ENCODE measurements around the gene PABPN1. TPM values are rescaled to one million over a fixed set of nuclear protein-coding genes. Genes with fewer than 3 reads are reported as not detected.

PABPN1 gene
- polyA plus RNA-seq, 4 donors: 243 to 268 (median 257) TPM

Other genes with a start within 250 kb of the PABPN1 start
- gene ACIN1, start 226.3 kb upstream of the PABPN1 start, polyA plus RNA-seq (ENCODE audit: insufficient read length in 4 of 4): 100 to 1,000 TPM; 218 to 267 (median 225) TPM
- 10 to 100 TPM; 79.9 to 87.9 (median 84.4) TPM for gene C14orf119, start 226.0 kb upstream of the PABPN1 start, polyA plus RNA-seq (ENCODE audit: insufficient read length in 4 of 4)
- under 1 TPM in 1 of 4 donors, not detected in 3; 0.04 TPM for gene CIROP, start 216.5 kb upstream of the PABPN1 start, polyA plus RNA-seq (ENCODE audit: insufficient read length in 4 of 4)
- under 1 TPM in 3 of 4 donors, not detected in 1; 0.13 to 0.32 (median 0.18) TPM for gene CEBPE, start 202.2 kb upstream of the PABPN1 start, polyA plus RNA-seq (ENCODE audit: insufficient read length in 4 of 4)
- 100 to 1,000 TPM in 1 of 4 donors, 10 to 100 TPM in 3; 88.7 to 100 (median 95.3) TPM for gene SLC7A8, start 137.8 kb upstream of the PABPN1 start, polyA plus RNA-seq (ENCODE audit: insufficient read length in 4 of 4)
- 1 to 10 TPM; 1.1 to 1.8 (median 1.5) TPM for gene RNF212B, start 83.5 kb upstream of the PABPN1 start, polyA plus RNA-seq (ENCODE audit: insufficient read length in 4 of 4)
- gene HOMEZ, start 35.3 kb upstream of the PABPN1 start, polyA plus RNA-seq (ENCODE audit: insufficient read length in 4 of 4): 10 to 100 TPM; 27.5 to 30.6 (median 28.2) TPM
- 10 to 100 TPM; 22.5 to 31.7 (median 25.0) TPM for gene PPP1R3E, start 18.6 kb upstream of the PABPN1 start, polyA plus RNA-seq (ENCODE audit: insufficient read length in 4 of 4)
- gene BCL2L2, start 14.6 kb upstream of the PABPN1 start, polyA plus RNA-seq (ENCODE audit: insufficient read length in 4 of 4): 10 to 100 TPM; 40.1 to 43.1 (median 40.9) TPM
- 10 to 100 TPM; 56.7 to 74.4 (median 61.3) TPM for gene SLC22A17, start 31.4 kb downstream of the PABPN1 start, polyA plus RNA-seq (ENCODE audit: insufficient read length in 4 of 4)
- gene EFS, start 43.7 kb downstream of the PABPN1 start, polyA plus RNA-seq (ENCODE audit: insufficient read length in 4 of 4): 10 to 100 TPM; 36.6 to 53.0 (median 40.1) TPM
- not detected for gene IL25, start 51.4 kb downstream of the PABPN1 start, polyA plus RNA-seq (ENCODE audit: insufficient read length in 4 of 4)
- 1 to 10 TPM; 2.0 to 3.3 (median 2.9) TPM for gene CMTM5, start 55.6 kb downstream of the PABPN1 start, polyA plus RNA-seq (ENCODE audit: insufficient read length in 4 of 4)
- under 1 TPM; 0.17 to 0.24 (median 0.22) TPM for gene MYH6, start 86.8 kb downstream of the PABPN1 start, polyA plus RNA-seq (ENCODE audit: insufficient read length in 4 of 4)
- under 1 TPM; 0.19 to 0.32 (median 0.24) TPM for gene MYH7, start 114.2 kb downstream of the PABPN1 start, polyA plus RNA-seq (ENCODE audit: insufficient read length in 4 of 4)
- gene NGDN, start 148.2 kb downstream of the PABPN1 start, polyA plus RNA-seq (ENCODE audit: insufficient read length in 4 of 4): 10 to 100 TPM; 62.3 to 67.5 (median 64.8) TPM
- 1 to 10 TPM; 6.7 to 7.8 (median 6.9) TPM for gene ZFHX2, start 230.3 kb downstream of the PABPN1 start, polyA plus RNA-seq (ENCODE audit: insufficient read length in 4 of 4)
- gene THTPA, start 234.8 kb downstream of the PABPN1 start, polyA plus RNA-seq (ENCODE audit: insufficient read length in 4 of 4): 10 to 100 TPM; 15.8 to 21.1 (median 17.3) TPM
- 10 to 100 TPM; 71.7 to 89.8 (median 78.0) TPM for gene AP1G2, start 246.3 kb downstream of the PABPN1 start, polyA plus RNA-seq (ENCODE audit: insufficient read length in 4 of 4)